HL-60 (cell line): Measurements from ENCODE around the gene TXNRD3.

Experiments
- CTCF ChIP-seq: IDR thresholded peaks from one replicate; pipeline ENCODE4 v1.5.1; 2011; ENCODE audit warnings: low read length, control low read depth, inconsistent platforms; ENCODE audit not compliant: insufficient read depth
- GABPA ChIP-seq: IDR thresholded peaks from 2 replicates; pipeline ENCODE4 v1.6.1; 2012; ENCODE audit warnings: low read depth
- POLR2AphosphoS5 ChIP-seq: IDR thresholded peaks from 2 replicates; pipeline ENCODE4 v1.6.1; 2012; ENCODE audit warnings: low read depth

- TF ChIP-seq CTCF (no peak), GABPA (no peak), POLR2AphosphoS5 (no peak)
Measured at GRCh38 chr3:126676919-126677705, 22.2 kb upstream of the TXNRD3 start.
